ENCODE measurements around the gene GJB1. TPM values are rescaled to one million over a fixed set of nuclear protein-coding genes. Genes with fewer than 3 reads are reported as not detected.

Gene GJB1
- total and polyA plus RNA-seq, 12 donors, result not detected

GRCh38 chrX:71221145-71221544 lies 1.9 kb upstream of the GJB1 start:
- Histone ChIP-seq H3K27ac (no peak overlapping the region), H3K36me3 (no peaks in the 10 kb centered on the region), H3K4me3 (no peak overlapping the region), H3K27me3 (peaks cover 0 to 14% (median 0%) of the 10 kb centered on the region in 7 donors), H3K9me3 (no peaks in the 10 kb centered on the region), H3K4me1 (no peaks in the 10 kb centered on the region)
- DNase-seq, result no peak
- 93 to 100% methylated on average over 1 of the region's 1 CpG for WGBS, 2 donors
- no peak for ATAC-seq
- intact Hi-C loops (cut with DNase I), result no loop called here
- no peak for TF ChIP-seq CTCF (IDR thresholded peaks at IDR 0.05)

DNA sequence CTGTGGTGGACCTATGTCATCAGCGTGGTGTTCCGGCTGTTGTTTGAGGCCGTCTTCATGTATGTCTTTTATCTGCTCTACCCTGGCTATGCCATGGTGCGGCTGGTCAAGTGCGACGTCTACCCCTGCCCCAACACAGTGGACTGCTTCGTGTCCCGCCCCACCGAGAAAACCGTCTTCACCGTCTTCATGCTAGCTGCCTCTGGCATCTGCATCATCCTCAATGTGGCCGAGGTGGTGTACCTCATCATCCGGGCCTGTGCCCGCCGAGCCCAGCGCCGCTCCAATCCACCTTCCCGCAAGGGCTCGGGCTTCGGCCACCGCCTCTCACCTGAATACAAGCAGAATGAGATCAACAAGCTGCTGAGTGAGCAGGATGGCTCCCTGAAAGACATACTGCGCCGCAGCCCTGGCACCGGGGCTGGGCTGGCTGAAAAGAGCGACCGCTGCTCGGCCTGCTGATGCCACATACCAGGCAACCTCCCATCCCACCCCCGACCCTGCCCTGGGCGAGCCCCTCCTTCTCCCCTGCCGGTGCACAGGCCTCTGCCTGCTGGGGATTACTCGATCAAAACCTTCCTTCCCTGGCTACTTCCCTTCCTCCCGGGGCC lies 1.2 kb downstream of the GJB1 start:
- no peak for ATAC-seq
- WGBS, 2 donors, result 86 to 89% methylated on average over 26 to 29 of the region's 32 CpGs
- Histone ChIP-seq H3K27me3 (peaks cover 0 to 24% (median 0%) of the 10 kb centered on the region in 7 donors), H3K9me3 (no peaks in the 10 kb centered on the region), H3K4me1 (no peaks in the 10 kb centered on the region), H3K36me3 (no peaks in the 10 kb centered on the region), H3K4me3 (no peak overlapping the region), H3K27ac (no peak overlapping the region)
- intact Hi-C loops (cut with DNase I), result no loop called here
- DNase-seq, result no peak
- no peak for TF ChIP-seq CTCF (IDR thresholded peaks at IDR 0.05)

DNA sequence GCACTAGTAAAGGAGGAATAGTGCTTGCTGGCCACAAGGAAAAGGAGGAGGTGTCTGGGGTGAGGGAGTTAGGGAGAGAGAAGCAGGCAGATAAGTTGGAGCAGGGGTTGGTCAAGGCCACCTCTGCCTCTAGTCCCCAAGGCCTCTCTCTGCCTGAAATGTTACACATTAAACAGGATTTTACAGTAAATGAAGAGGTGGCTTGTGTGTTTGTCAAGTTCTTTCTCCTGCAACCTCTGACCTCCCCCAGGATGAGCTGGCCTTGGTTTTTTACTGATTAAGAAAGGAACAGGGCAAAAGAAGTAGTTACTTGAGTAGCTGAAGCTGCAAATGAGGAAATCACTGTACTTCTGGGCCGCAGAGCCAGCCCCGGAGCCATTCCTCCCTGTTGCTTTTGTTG lies 2.0 kb downstream of the GJB1 start:
- ATAC-seq, result no peak
- WGBS, 2 donors, result 39 to 45% methylated on average over 2 of the region's 2 CpGs

DNA sequence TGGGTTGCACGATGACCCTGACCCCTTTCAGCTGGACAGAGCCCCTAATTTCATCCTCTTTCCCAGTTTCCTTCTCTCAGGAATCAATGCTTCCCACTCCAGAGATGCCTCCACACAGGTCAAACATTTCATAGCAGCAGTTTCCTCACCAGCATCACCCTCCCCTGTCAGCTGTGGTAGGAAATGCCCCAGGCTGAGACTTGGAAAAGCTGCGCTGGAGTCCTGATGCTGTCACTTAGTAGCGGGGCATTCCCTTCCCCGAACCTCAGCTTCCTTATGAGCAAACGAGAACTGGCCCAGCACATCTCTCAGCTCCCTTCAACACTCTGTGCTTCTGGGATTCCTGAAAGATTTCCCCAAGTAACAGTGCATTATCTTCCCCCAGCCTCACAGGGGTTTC lies 2.7 kb downstream of the GJB1 start:
- Histone ChIP-seq H3K4me1 (no peaks in the 10 kb centered on the region), H3K9me3 (no peaks in the 10 kb centered on the region), H3K36me3 (no peaks in the 10 kb centered on the region), H3K27me3 (peaks cover 0 to 24% (median 0%) of the 10 kb centered on the region in 7 donors), H3K4me3 (no peak overlapping the region), H3K27ac (no peak overlapping the region)
- DNase-seq (no peak), ATAC-seq (no peak)
- no peak for TF ChIP-seq CTCF (IDR thresholded peaks at IDR 0.05)
- WGBS, 2 donors, result 36 to 40% methylated on average over 5 of the region's 5 CpGs
- intact Hi-C loops (cut with DNase I), result no loop called here

More for the DNA sequence above, 2.0 kb downstream of the GJB1 start:
- TF ChIP-seq CTCF (IDR thresholded peaks at IDR 0.05), result no peak
- Histone ChIP-seq H3K27ac (no peak overlapping the region), H3K4me1 (no peaks in the 10 kb centered on the region), H3K4me3 (no peak overlapping the region), H3K9me3 (no peaks in the 10 kb centered on the region), H3K27me3 (peaks cover 0 to 24% (median 0%) of the 10 kb centered on the region in 7 donors), H3K36me3 (no peaks in the 10 kb centered on the region)
- intact Hi-C loops (cut with DNase I), result no loop called here
- DNase-seq, result no peak

Measured in heart right ventricle (tissue), 16 donors.